GM12801 (cell line): ENCODE measurements around the gene RPL32.

Source experiments
- CTCF ChIP-seq: IDR thresholded peaks from one replicate; pipeline ENCODE4 v1.5.1; 2011; ENCODE audit warnings: control low read depth; ENCODE audit not compliant: insufficient read length; ENCODE audit errors: extremely low read depth

Gene RPL32

GRCh38 chr3:12808587-12808986 is 32.8 kb downstream of the RPL32 start:
- no peak for TF ChIP-seq CTCF

GRCh38 chr3:12807601-12808359 is 33.6 kb downstream of the RPL32 start:
- TF ChIP-seq CTCF, result no peak

- no peak for TF ChIP-seq CTCF
Observed at GRCh38 chr3:12807066-12807465, 34.3 kb downstream of the RPL32 start.

GRCh38 chr3:12803371-12803770 is 38.0 kb downstream of the RPL32 start:
- no peak for TF ChIP-seq CTCF

GRCh38 chr3:12799525-12800440 is 41.6 kb downstream of the RPL32 start:
- TF ChIP-seq CTCF, result no peak

- TF ChIP-seq CTCF, result no peak
Observed at GRCh38 chr3:12798559-12799179, 42.7 kb downstream of the RPL32 start.
